NCI-H774 (cell line): ENCODE data around the gene FAIM.
"Not testable (repeated sequence)": the region's sequence is repeated elsewhere in the genome, so short reads cannot be mapped to it uniquely, and the experiment has no call there.

Source experiments
- DNase-seq: peaks from one replicate; lab custom pipeline; 2025; lab: John Stamatoyannopoulos, UW

FAIM gene

GRCh38 chr3:138680974-138681373 is 72.4 kb downstream of the FAIM start:
- not testable (repeated sequence) for DNase-seq

DNA sequence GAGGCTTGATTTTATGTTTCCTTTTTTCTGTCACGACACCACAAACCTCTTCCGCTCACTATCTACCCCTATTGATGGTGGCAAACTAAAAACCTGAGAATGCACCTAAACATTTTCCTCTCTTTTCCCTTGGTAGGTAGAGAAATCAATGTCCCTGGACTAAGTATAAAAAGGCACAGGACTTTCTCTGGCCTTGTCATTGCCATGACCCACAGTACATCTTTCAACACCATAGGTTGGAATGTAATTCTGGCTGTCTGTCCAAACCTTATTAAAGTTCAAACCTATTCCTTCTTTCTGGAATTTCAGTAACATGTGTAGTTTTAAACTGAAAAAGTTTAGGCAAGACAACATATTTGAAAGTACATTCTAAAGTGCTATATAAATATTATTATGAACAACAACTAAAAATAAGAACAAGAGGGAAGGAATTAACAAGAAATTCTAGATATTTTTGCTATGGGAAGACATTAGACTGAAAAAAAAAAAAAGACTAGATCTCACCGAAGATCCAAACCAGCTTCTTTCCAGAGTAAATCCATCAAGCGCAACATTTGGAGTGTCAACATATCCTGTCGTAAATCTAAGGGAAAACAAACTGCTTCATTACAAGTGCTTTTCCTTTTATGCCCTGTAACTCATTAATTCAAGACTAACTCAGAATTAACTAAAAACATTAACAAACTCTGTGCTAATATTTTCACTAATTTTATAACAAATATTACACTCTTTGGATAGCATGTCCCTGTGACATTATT is 73.1 kb downstream of the FAIM start:
- no peak for DNase-seq

- no peak for DNase-seq
Measured at GRCh38 chr3:138682648-138683047, 74.1 kb downstream of the FAIM start.
